NOMO-1 treated with DMSO at 0.1 percent for 48 hours (cell line): Measurements from ENCODE around the gene XPNPEP1.
A peak's percentile ranks its signal among the peaks of the same experiment; 100 is the strongest.

Experiments
- DNase-seq: peaks from one replicate; lab custom pipeline; 2025; ENCODE audit not compliant: unreplicated experiment; lab: John Stamatoyannopoulos, UW

XPNPEP1 gene

GRCh38 chr10:109952526-109952925 is 29.2 kb upstream of the XPNPEP1 start:
- DNase-seq: no peak

DNA sequence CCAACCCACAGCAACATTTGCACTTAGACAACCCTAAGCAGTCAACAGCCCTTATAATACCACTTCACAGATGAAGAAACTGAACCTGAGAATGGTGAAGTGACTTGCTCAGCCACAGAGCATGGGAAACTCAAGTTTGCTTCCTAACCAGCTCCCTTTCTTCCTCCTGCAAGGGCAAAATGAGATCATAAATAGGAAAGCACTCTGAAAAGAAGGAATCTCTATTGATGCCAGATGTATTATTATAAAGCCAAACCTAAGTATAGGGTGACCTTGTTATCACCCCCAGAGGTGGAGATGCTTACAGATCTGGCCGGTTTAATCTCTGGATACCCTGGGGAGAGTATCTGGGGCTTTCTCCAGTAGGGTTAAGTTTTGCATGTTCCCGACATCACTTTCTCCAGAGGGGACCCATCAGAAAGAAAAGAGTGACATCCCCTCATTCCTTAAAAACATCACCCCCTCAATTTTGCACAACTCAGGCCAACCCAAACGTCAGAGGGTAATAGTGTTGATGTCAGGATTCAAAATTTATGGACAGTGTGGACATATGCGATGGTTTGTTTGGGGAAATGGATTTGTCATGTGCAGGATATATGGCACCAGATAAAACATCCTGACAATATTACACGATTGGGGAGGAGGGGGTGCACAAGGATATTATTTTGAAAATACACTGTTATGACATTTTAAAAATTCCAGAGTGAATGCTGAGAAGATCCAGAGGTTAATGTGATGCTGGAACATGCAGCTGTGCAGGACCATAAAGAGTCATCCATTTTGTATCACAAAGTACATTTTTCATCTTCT is 24.0 kb upstream of the XPNPEP1 start:
- no peak for DNase-seq

GRCh38 chr10:109946680-109947079 is 23.4 kb upstream of the XPNPEP1 start:
- no peak for DNase-seq

- no peak for DNase-seq
Measured at GRCh38 chr10:109945473-109946177, 22.3 kb upstream of the XPNPEP1 start.

- DNase-seq: no peak
Measured at GRCh38 chr10:109944613-109945012, 21.3 kb upstream of the XPNPEP1 start.

- no peak for DNase-seq
Measured at GRCh38 chr10:109941236-109941862, 18.0 kb upstream of the XPNPEP1 start.

GRCh38 chr10:109940553-109940952 is 17.2 kb upstream of the XPNPEP1 start:
- no peak for DNase-seq

- no peak for DNase-seq
Measured at GRCh38 chr10:109940117-109940516, 16.8 kb upstream of the XPNPEP1 start.

- DNase-seq: no peak
Measured at GRCh38 chr10:109939315-109939961, 16.1 kb upstream of the XPNPEP1 start.

- DNase-seq: no peak
Measured at GRCh38 chr10:109937460-109938065, 14.3 kb upstream of the XPNPEP1 start.

DNA sequence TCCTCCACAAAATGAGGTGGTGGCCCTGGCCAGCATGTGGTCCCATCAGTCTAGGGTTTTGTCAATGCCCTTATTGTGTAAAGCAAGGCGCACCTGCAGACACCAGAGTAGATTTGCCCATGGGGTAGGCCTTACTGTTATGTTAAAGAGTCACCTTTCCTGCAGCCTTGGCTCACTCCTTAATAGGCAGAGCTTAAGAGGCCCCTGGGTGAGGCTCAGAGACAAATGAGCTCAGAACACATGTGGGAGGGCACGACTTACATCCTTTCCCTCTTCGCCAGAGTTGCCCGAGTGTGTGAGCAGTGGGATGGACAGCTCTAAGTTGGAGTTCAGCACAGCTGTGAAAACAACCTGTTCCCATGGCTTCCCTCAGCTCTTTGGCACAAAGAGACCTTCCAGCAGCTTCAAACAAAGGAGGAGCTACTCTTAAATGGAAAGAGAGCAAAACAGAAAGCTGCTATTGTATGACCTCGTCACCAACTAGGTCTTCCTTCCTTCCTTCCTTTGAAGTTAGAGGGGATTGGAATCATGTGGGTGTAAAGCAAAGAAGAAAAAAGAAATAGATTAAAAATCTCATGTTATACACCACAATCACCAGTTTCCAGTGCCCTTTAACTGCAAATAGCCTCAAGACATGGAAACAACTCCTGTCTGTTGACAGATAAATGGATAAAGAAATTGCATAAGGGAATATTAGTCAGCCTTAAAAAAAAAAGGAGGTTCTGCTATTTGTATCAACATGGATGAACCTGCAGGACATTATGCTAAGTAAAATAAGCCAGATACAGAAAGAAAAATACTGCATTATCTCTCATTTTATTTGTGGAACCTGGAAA is 11.9 kb upstream of the XPNPEP1 start:
- peak; percentile 10 for DNase-seq

DNA sequence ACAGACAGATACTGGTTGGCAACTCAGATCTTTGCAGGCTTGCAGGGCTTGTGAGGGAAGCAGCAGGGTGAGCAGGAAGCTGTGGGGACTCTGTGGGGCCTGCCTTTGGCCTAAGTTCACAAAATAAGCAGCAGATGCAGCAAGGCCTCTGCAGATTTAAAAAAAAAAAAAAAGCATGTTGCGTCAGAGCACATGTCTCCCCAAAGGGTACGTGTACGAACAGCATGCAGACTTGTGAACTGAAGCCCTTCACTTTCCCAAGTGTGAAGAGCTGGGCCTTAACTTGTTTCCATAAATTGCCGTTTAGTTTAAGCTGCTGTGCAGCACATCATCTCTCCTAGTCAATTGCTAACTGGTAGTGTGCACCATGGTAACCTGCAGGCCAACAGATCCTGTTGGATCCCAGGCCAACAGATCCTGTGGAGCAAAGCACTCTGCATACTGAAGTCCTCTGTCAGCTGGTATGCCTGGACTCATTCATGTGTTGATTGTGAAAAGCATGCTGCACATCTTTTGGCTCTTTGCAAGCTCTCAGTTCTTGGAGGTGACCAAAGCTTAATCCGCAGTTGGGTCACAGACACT is 10.8 kb upstream of the XPNPEP1 start:
- peak; percentile 84 for DNase-seq

DNA sequence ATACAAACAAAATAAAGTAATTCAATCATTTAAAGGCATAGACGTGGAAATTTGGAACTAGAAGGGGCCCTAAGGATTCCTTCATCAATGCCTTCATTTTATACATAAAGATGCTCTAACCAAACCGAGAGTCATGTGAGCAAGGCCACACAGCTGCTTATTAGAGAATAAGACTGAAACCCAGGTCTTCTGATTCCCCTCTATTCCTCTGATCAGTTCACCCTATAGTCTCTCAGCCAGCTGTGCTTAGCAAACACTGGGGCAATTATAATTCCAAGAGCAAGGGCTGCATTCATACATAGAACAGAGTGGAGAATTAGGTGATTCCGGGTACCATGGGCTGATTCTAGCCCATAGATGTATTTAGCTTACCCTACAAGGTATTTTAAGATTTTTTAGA is 9.7 kb upstream of the XPNPEP1 start:
- no peak for DNase-seq

GRCh38 chr10:109932391-109932790 is 9.1 kb upstream of the XPNPEP1 start:
- no peak for DNase-seq

DNA sequence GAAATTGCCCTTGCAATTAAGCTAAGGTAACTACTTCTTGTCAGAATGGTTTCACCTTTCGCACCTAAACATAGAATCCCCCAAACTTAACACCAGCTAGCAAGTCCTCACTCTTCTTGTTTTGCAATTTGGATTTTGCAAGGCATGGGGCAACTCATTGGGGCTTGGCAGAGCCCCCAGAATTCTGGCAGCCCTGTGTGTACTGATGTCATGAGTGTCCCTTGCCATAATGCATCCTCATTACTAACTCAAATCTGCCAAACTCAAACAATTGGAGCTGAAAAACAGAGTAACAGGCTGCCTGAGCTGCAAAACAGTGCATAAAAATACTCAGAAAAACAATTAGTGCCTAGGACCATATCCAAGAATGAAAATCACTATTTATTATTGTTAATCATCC is 7.9 kb upstream of the XPNPEP1 start:
- DNase-seq: no peak

- peak; percentile 78 for DNase-seq
Measured at GRCh38 chr10:109929501-109930219, 6.3 kb upstream of the XPNPEP1 start.

GRCh38 chr10:109928475-109928891 is 5.2 kb upstream of the XPNPEP1 start:
- DNase-seq: no peak

GRCh38 chr10:109926825-109927224 is 3.5 kb upstream of the XPNPEP1 start:
- no peak for DNase-seq

DNA sequence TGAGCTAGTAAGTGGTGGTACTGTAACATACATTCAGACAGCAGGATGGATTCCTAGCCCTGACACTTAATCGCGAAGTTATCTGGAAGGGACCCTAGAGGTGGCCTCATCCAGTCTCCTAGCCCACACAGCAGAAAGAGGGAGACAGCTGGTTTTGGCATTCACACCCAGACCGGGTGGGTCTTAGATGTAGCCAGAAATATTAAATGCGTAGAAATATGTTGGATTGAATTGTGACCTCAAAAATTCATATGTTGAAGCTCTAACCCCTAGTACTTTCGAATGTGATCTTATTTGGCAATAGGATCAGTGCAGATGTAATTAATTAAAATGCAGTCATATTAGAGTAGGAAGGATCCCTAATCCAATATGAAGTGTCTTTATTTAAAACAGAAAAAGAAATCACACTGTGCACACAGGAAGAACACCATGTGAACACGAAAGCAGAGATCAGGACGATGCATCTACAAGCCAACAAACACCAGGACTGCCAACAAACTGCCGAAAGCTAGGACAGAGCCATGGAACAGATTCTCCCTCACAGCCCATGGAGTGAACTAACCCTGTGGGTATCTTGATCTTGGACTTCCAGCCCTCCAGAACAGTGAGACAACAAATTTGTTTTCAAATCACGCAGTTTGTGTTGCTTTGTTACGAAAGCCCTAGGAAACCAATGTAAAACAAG is 2.9 kb upstream of the XPNPEP1 start:
- DNase-seq: no peak
